AG08396 (cell line): ENCODE data around the gene CDC73.
"Not testable (repeated sequence)": the region's sequence is repeated elsewhere in the genome, so short reads cannot be mapped to it uniquely, and the experiment has no call there.

Experiments used
- DNase-seq: peaks from one replicate; pipeline ENCODE4 v3.0.0; 2012; ENCODE audit warnings: low spot score, mixed read lengths

CDC73 gene

DNA sequence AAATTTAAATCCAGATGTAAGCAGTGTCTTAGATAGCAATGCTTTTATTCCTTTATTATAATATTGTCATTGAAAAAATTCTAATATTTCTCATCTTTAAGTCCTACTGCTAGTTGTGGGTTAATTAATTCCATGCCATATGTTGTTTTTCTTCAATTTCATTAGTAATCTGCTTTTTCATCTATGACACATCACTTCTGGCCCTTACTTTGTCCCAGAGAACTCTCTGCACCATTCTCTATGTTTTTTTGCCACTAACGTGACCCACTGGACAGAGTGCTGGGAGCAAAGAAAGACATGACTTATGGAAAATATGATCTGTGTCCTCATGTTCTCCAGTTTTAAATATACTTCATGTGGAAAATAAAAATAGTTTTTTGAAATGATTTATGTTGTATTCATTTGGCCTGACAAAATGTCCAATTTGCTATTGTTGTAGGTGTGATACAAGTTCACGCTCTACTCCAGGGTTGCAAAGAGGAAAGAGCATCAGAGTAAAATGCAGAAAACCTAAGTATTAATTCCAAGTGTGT, 166.8 kb downstream of the CDC73 start:
- not testable (repeated sequence) for DNase-seq

GRCh38 chr1:193293726-193294125, 171.9 kb downstream of the CDC73 start:
- no peak for DNase-seq

DNA sequence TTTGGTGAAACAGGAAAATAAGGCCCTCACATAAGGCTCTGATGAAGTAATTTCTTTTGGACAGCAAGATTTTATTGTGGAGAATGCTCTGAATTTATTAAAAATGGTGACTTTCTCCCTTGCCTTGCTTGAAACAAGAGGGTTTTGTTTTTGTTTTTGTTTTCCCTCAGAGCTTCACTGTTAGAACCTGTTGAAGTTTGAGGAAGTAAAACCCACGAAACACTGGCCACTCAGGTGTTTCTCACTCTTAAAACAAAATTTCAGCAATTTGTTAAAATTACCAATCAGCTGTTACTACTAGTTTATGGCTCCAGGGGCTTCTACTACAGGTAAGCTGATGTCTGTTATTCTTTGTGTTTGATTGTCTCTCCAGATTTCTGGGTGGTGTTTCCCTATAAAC, 177.2 kb downstream of the CDC73 start:
- no peak for DNase-seq

DNA sequence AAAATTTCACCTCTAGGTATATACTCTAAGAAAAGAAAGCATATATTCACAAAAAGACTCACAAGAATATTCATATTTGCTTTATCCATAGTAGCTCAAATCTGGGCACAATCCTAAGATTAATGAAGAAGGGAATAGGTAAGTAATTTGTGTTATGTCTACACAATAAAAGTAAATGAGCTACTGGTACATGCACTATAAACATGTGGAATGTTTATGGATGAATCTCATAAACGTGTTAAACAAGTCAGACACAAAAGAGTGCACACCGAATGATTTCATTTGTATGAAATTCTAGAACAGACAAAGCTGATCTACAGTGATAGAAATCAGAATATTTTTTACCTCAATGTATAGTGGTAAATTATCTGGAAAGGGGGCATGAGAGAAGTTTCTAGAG, 179.9 kb downstream of the CDC73 start:
- DNase-seq: no peak

- DNase-seq: no peak
Observed at GRCh38 chr1:193303849-193304248, 182.0 kb downstream of the CDC73 start.
